HFFc6 (cell line): ENCODE results near the gene SMIM15. TPM values are rescaled to one million over a fixed set of nuclear protein-coding genes. Genes with fewer than 3 reads are reported as not detected.

ENCODE experiments used
- DNase-seq: peaks from one replicate; pipeline ENCODE4 v3.0.0-alpha.2; 2018
- H3K27ac Mint-ChIP-seq: 2 replicates; pipeline ENCODE4 v1.8.0; 2020; ENCODE audit warnings: mild to moderate bottlenecking, mixed read lengths
- H3K27me3 Mint-ChIP-seq: 2 replicates; pipeline ENCODE4 v1.8.0; 2021; ENCODE audit warnings: mild to moderate bottlenecking, moderate library complexity, mixed read lengths; ENCODE audit not compliant: insufficient read depth
- H3K36me3 Mint-ChIP-seq: 2 replicates; pipeline ENCODE4 v1.8.0; 2021; ENCODE audit warnings: low read depth, mixed read lengths
- H3K4me1 Mint-ChIP-seq: 2 replicates; pipeline ENCODE4 v1.8.0; 2020; ENCODE audit warnings: low read depth, mixed read lengths
- H3K4me3 Mint-ChIP-seq: 2 replicates; pipeline ENCODE4 v1.8.0; 2020; ENCODE audit warnings: mild to moderate bottlenecking, moderate library complexity, mixed read lengths
- H3K9me3 Mint-ChIP-seq: 2 replicates; pipeline ENCODE4 v1.8.0; 2020; ENCODE audit warnings: mild to moderate bottlenecking, mixed read lengths
- CTCF ChIP-seq: fragments of 200-600 bp; sonication (generic); IDR thresholded peaks from 2 replicates; pipeline ENCODE4 v1.5.0; 2021; ENCODE audit warnings: antibody characterized with exemption, mild to moderate bottlenecking
- total RNA-seq, 6 experiments: library from RNA; stranded (reverse); fragmentation: NEBNext Ultra II Directional; extraction: Animal tissue kit (Norgen Biotek cat#: 25700); gene quantifications; 2 replicates in 1 of 6; 3 replicates in 5 of 6; pipeline ENCODE4 v1.2.3, GENCODE V29; 2021

SMIM15 gene
- total RNA-seq, 6 experiments from 2014 or later, result 62.6 to 76.8 (median 68.6) TPM

DNA sequence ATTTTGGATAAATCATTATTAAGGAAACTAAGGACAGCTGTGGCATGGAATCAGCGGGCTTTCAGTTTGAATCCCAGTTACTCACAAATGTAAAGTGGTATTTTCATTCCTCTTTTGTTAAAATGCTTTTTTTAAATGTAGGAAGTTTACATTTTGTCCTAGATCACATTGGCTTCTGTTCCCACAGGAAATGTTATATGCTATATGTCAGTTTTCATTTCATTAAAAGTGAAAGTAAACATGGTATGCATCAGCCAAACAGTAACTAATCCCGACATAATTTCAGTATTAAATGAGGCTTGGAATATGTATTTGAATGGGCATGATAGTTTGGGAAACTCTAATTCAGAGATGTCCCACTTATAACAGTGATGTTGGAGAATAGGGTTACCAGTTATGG lies 18.6 kb upstream of the SMIM15 start:
- no peak overlapping the region for H3K27ac Mint-ChIP-seq
- H3K4me1 Mint-ChIP-seq, result peaks cover 25% of the 10 kb centered on the region
- no peak overlapping the region for H3K4me3 Mint-ChIP-seq
- no peaks in the 10 kb centered on the region; the same call in 1 of the 2 replicates for H3K27me3 Mint-ChIP-seq
- no peak for TF ChIP-seq CTCF
- H3K36me3 Mint-ChIP-seq, result peaks cover 9% of the 10 kb centered on the region; the same call in 1 of the 2 replicates
- H3K9me3 Mint-ChIP-seq, result no peaks in the 10 kb centered on the region
- no peak for DNase-seq

GRCh38 chr5:61178702-61179101 lies 16.4 kb upstream of the SMIM15 start:
- no peaks in the 10 kb centered on the region; the same call in 1 of the 2 replicates for H3K27me3 Mint-ChIP-seq
- no peaks in the 10 kb centered on the region for H3K9me3 Mint-ChIP-seq
- H3K27ac Mint-ChIP-seq, result no peak overlapping the region
- no peak for DNase-seq
- peaks cover 6% of the 10 kb centered on the region; the same call in 1 of the 2 replicates for H3K4me1 Mint-ChIP-seq
- H3K4me3 Mint-ChIP-seq, result no peak overlapping the region
- TF ChIP-seq CTCF, result no peak
- peaks cover 9% of the 10 kb centered on the region; the same call in 1 of the 2 replicates for H3K36me3 Mint-ChIP-seq

GRCh38 chr5:61177716-61178115 lies 15.4 kb upstream of the SMIM15 start:
- no peak overlapping the region for H3K4me3 Mint-ChIP-seq
- peaks cover 9% of the 10 kb centered on the region; the same call in 1 of the 2 replicates for H3K36me3 Mint-ChIP-seq
- no peaks in the 10 kb centered on the region; the same call in 1 of the 2 replicates for H3K27me3 Mint-ChIP-seq
- peaks cover 6% of the 10 kb centered on the region; the same call in 1 of the 2 replicates for H3K4me1 Mint-ChIP-seq
- DNase-seq, result no peak
- no peak for TF ChIP-seq CTCF
- no peak overlapping the region for H3K27ac Mint-ChIP-seq
- no peaks in the 10 kb centered on the region for H3K9me3 Mint-ChIP-seq

DNA sequence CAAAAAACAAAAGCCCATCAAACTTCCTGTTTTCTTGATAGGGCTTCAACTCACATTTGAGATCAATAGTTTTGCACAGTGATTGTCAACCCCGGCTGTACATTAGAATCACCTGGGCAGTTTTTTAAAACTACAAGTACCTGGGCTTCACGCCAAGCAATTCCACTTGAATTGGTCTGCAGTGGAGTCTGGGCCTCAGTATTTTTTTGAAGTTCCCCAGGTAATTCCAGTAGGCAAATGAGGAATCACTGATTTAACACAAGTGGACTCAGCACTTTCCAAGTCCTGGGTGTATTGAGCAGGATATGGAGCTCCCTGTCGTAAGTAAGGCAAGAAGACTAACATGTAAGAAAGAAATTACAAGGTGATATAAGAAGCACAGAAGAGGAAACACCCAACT lies 14.8 kb upstream of the SMIM15 start:
- no peaks in the 10 kb centered on the region; the same call in 1 of the 2 replicates for H3K27me3 Mint-ChIP-seq
- H3K4me3 Mint-ChIP-seq, result no peak overlapping the region
- peaks cover 9% of the 10 kb centered on the region; the same call in 1 of the 2 replicates for H3K36me3 Mint-ChIP-seq
- no peak for TF ChIP-seq CTCF
- no peak for DNase-seq
- H3K9me3 Mint-ChIP-seq, result no peaks in the 10 kb centered on the region
- H3K4me1 Mint-ChIP-seq, result peaks cover 6% of the 10 kb centered on the region; the same call in 1 of the 2 replicates
- no peak overlapping the region for H3K27ac Mint-ChIP-seq

DNA sequence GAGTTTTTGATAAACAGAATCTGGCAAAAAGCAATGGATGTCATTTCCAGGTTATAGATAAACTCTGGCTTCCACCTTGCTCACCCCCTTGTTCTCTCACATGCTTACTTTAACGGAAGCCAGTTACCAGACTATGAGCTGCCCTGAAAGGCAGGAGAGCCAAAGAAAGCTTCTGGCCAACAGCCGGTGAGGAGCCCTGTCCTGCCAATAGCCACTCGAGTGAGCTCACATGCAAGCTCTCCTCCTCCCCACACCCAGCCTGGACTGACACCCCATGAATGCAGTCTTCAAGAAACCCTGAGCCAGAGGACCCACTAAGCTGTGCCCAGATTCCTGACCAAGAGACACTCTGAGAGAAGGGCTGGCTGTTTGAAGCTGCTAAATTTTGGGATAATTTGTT lies 14.4 kb upstream of the SMIM15 start:
- TF ChIP-seq CTCF, result no peak
- H3K4me3 Mint-ChIP-seq, result no peak overlapping the region
- no peaks in the 10 kb centered on the region; the same call in 1 of the 2 replicates for H3K27me3 Mint-ChIP-seq
- H3K27ac Mint-ChIP-seq, result no peak overlapping the region
- DNase-seq, result no peak
- H3K36me3 Mint-ChIP-seq, result peaks cover 9% of the 10 kb centered on the region; the same call in 1 of the 2 replicates
- H3K4me1 Mint-ChIP-seq, result peaks cover 6% of the 10 kb centered on the region; the same call in 1 of the 2 replicates
- H3K9me3 Mint-ChIP-seq, result no peaks in the 10 kb centered on the region
